ENCODE measurements around the gene TMEM229B.

GRCh38 chr14:67522270-67522669 is 33.7 kb upstream of the TMEM229B start:
- TF ChIP-seq POLR2A (IDR thresholded peaks at IDR 0.05) (no peak), POLR2AphosphoS5 (IDR thresholded peaks at IDR 0.05; ENCODE audit: insufficient read depth in 1 of 2, low read depth in 1 of 2) (no peak)
- TF ChIP-seq, protein P1, sequence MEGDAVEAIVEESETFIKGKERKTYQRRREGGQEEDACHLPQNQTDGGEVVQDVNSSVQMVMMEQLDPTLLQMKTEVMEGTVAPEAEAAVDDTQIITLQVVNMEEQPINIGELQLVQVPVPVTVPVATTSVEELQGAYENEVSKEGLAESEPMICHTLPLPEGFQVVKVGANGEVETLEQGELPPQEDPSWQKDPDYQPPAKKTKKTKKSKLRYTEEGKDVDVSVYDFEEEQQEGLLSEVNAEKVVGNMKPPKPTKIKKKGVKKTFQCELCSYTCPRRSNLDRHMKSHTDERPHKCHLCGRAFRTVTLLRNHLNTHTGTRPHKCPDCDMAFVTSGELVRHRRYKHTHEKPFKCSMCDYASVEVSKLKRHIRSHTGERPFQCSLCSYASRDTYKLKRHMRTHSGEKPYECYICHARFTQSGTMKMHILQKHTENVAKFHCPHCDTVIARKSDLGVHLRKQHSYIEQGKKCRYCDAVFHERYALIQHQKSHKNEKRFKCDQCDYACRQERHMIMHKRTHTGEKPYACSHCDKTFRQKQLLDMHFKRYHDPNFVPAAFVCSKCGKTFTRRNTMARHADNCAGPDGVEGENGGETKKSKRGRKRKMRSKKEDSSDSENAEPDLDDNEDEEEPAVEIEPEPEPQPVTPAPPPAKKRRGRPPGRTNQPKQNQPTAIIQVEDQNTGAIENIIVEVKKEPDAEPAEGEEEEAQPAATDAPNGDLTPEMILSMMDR (IDR thresholded peaks at IDR 0.05) = no peak

Measured in vagina (tissue), 2 donors.